Stimulated activated naive CD8-positive, alpha-beta T cell treated with anti-CD3 and anti-CD28 coated beads, Interleukin-15, amount 100 ng/mL, for 72 hours (primary cell): ENCODE results near the gene OXGR1.
"Not testable (repeated sequence)": the region's sequence is repeated elsewhere in the genome, so short reads cannot be mapped to it uniquely, and the experiment has no call there.

Source experiments
- ATAC-seq: fragments of 150-1000 bp; cut with Tn5 transposase; 2 replicates; pipeline ENCODE4 v1.10.0; 2021; ENCODE audit warnings: mild to moderate bottlenecking, moderate library complexity
- DNase-seq, 2 donors: peaks; one replicate each; pipeline ENCODE4 v3.0.0; 2021 to 2022
- H3K27ac Mint-ChIP-seq, 2 donors: one replicate each; pipeline ENCODE4 v1.8.0; 2022; ENCODE audit warnings: mild to moderate bottlenecking in 2 of 2, mixed read lengths in 2 of 2, moderate library complexity in 2 of 2
- H3K27me3 Mint-ChIP-seq: one replicate; pipeline ENCODE4 v1.8.0; 2022; ENCODE audit warnings: mixed read lengths
- H3K4me1 Mint-ChIP-seq: one replicate; pipeline ENCODE4 v1.8.0; 2022; ENCODE audit warnings: mild to moderate bottlenecking, mixed read lengths
- H3K4me3 Mint-ChIP-seq, 2 donors: one replicate each; pipeline ENCODE4 v1.8.0; 2022; ENCODE audit warnings: mild to moderate bottlenecking in 2 of 2, mixed read lengths in 2 of 2, moderate library complexity in 1 of 2
- H3K9me3 Mint-ChIP-seq, 2 donors: one replicate each; pipeline ENCODE4 v1.8.0; 2022; ENCODE audit warnings: mixed read lengths in 2 of 2

Gene OXGR1

GRCh38 chr13:96994858-96995243 is 575 bp upstream of the OXGR1 start:
- ATAC-seq (no peak), DNase-seq (no peak)
- H3K4me1 Mint-ChIP-seq = no peaks in the 10 kb centered on the region
- no peak overlapping the region for H3K27ac Mint-ChIP-seq
- no peak overlapping the region for H3K4me3 Mint-ChIP-seq
- peaks cover 3 to 6% of the 10 kb centered on the region in 2 donors for H3K9me3 Mint-ChIP-seq
- peaks cover 67% of the 10 kb centered on the region for H3K27me3 Mint-ChIP-seq

DNA sequence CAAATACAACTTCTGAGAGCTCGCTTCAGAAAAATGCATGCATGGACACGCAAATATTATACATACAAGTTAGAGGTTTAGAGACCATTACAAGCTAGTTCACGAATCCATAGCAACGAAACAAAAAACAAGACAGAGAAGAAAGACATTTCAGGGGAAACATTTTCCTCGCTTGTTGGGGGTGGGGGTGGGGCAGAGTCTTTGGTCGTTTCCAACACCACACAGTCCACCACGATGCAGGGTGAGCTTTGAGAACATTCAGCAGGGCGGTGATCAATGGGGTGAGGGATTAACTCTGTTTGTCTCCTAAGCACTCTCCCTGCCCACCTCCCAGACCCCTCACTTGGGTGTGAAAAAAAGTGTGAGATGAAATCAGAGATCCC is 651 bp downstream of the OXGR1 start:
- Mint-ChIP-seq H3K4me3 (peak overlapping the region in 1 of 2 donors; percentile 29), H3K27ac (no peak overlapping the region), H3K27me3 (peaks cover 57% of the 10 kb centered on the region), H3K9me3 (peaks cover 3 to 6% of the 10 kb centered on the region in 2 donors), H3K4me1 (no peaks in the 10 kb centered on the region)
- ATAC-seq = no peak
- no peak for DNase-seq

GRCh38 chr13:96992633-96993032 is 1.6 kb downstream of the OXGR1 start:
- no peak overlapping the region for H3K27ac Mint-ChIP-seq
- no peak for DNase-seq
- H3K9me3 Mint-ChIP-seq = peaks cover 3 to 6% of the 10 kb centered on the region in 2 donors
- H3K27me3 Mint-ChIP-seq = peaks cover 57% of the 10 kb centered on the region
- no peak for ATAC-seq
- H3K4me3 Mint-ChIP-seq = no peak overlapping the region
- H3K4me1 Mint-ChIP-seq = no peaks in the 10 kb centered on the region

GRCh38 chr13:96991072-96991471 is 3.2 kb downstream of the OXGR1 start:
- H3K9me3 Mint-ChIP-seq = peaks cover 3 to 6% of the 10 kb centered on the region in 2 donors
- ATAC-seq (no peak), DNase-seq (no peak)
- peaks cover 65% of the 10 kb centered on the region for H3K27me3 Mint-ChIP-seq
- H3K27ac Mint-ChIP-seq = no peak overlapping the region
- no peak overlapping the region for H3K4me3 Mint-ChIP-seq
- H3K4me1 Mint-ChIP-seq = no peaks in the 10 kb centered on the region

- Mint-ChIP-seq H3K9me3 (peaks cover 3 to 6% of the 10 kb centered on the region in 2 donors), H3K4me1 (peaks cover 12% of the 10 kb centered on the region), H3K27ac (peak overlapping the region in 1 of 2 donors; percentile 59), H3K27me3 (peaks cover 54% of the 10 kb centered on the region), H3K4me3 (no peak overlapping the region)
- ATAC-seq (no peak), DNase-seq (no peak)
Measured at GRCh38 chr13:96988441-96988840, 5.8 kb downstream of the OXGR1 start.

DNA sequence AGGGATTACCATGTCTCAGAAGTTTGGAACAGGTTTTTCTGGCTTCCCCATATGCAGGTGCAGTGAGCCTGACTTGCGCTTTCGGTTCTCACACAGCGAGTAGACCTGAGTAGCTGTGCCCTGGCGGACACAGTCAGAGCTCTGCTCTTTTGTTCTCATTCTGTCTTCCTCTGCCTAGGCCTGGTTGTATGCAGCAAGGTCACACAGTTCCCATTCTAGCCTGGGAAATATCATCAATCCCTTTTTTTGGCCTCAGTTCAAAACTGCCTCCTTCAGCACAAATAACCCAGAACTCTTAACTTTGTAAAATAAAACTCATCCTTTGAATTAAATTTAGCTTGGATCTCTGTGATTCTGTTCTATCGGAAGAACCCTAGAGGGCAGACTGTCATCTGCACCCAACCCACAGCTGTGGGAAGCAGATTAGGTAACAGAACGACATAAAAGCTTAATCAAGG is 10.2 kb downstream of the OXGR1 start:
- Mint-ChIP-seq H3K27me3 (peaks cover 28% of the 10 kb centered on the region), H3K4me3 (peak overlapping the region in 1 of 2 donors; percentile 24), H3K27ac (no peak overlapping the region), H3K9me3 (peaks cover 0 to under 1% of the 10 kb centered on the region in 2 donors), H3K4me1 (peaks cover 22% of the 10 kb centered on the region)
- DNase-seq (no peak), ATAC-seq (peak; percentile 82)

DNA sequence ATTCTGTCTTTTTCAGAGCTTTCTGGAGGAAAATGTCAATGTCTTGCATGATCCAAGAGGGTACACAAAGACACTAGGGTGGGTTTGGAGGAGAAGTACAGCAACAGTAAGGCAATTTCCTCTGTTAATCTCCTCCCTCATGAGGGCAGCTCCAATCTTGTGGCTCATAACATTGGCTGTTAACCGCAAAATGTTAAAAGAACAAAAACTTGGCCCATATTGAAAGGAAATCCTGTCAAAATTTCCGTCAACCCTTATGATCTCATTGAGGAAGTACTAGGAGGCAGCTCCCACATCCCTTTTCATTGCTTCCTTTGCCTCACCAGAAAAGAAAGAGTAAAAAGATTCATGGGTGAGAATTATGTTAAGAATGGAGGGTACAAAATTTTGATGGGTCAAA is 11.6 kb downstream of the OXGR1 start:
- Mint-ChIP-seq H3K27me3 (peaks cover 38% of the 10 kb centered on the region), H3K9me3 (peaks cover 4 to 13% of the 10 kb centered on the region in 2 donors), H3K4me1 (peaks cover 22% of the 10 kb centered on the region), H3K4me3 (no peak overlapping the region), H3K27ac (no peak overlapping the region)
- no peak for ATAC-seq
- DNase-seq = no peak

DNA sequence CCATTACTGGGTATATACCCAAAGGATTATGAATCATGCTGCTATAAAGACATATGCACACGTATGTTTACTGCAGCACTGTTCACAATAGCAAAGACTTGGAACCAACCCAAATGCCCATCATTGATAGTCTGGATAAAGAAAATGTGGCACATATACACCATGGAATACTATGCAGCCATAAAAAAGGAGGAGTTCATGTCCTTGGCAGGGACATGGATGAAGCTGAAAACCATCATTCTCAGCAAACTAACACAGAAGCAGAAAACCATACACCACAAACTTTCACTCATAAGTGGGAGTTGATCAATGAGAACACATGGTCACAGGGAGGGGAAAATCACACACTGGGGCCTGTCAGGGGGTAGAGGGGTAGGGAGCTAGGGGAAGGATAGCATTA is 14.4 kb downstream of the OXGR1 start:
- ATAC-seq, DNase-seq, H3K27ac Mint-ChIP-seq, H3K4me3 Mint-ChIP-seq: not testable (repeated sequence)
- H3K4me1 Mint-ChIP-seq = peaks cover 22% of the 10 kb centered on the region
- peaks cover 5 to 30% of the 10 kb centered on the region in 2 donors for H3K9me3 Mint-ChIP-seq
- peaks cover 41% of the 10 kb centered on the region for H3K27me3 Mint-ChIP-seq

- Mint-ChIP-seq H3K27me3 (no peaks in the 10 kb centered on the region), H3K9me3 (peaks cover 37 to 56% of the 10 kb centered on the region in 2 donors), H3K4me3 (no peak overlapping the region)
Measured at GRCh38 chr13:96968027-96968426, 26.2 kb downstream of the OXGR1 start.

DNA sequence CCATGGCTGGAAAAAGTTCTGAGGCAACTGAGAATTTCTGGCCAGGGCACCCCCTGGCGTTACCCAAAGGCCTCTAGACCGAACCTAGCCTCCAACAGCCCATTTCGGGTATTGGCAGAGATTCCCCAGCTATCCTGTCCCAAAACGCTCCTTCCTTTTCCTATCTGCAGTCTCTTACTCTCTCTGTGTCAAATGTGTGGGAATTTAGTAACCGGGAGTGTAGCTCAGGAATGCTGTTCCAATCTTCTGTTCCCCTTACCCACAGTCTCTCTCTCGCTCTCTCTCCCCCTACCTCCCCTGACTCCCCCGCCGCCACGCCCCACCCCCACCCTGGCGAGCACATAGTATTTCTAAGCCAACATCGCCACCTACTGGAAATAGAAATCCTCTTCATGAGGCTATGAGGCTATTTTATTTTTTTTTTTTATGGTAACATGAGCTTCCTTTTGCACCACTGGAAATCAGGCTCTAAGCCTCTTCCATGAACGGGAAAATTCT is 27.0 kb downstream of the OXGR1 start:
- Mint-ChIP-seq H3K27ac (no peak overlapping the region), H3K27me3 (no peaks in the 10 kb centered on the region), H3K4me3 (no peak overlapping the region), H3K9me3 (peaks cover 37 to 56% of the 10 kb centered on the region in 2 donors), H3K4me1 (no peaks in the 10 kb centered on the region)
- DNase-seq (no peak), ATAC-seq (no peak)

More at GRCh38 chr13:96968027-96968426, 26.2 kb downstream of the OXGR1 start:
- no peak overlapping the region for H3K27ac Mint-ChIP-seq
- ATAC-seq (no peak), DNase-seq (no peak)
- no peaks in the 10 kb centered on the region for H3K4me1 Mint-ChIP-seq

- Mint-ChIP-seq H3K27me3 (no peaks in the 10 kb centered on the region), H3K9me3 (peaks cover 37 to 50% of the 10 kb centered on the region in 2 donors), H3K4me1 (no peaks in the 10 kb centered on the region), H3K4me3 (no peak overlapping the region), H3K27ac (no peak overlapping the region)
- no peak for DNase-seq
- no peak for ATAC-seq
Measured at GRCh38 chr13:96966415-96967102, 27.7 kb downstream of the OXGR1 start.

DNA sequence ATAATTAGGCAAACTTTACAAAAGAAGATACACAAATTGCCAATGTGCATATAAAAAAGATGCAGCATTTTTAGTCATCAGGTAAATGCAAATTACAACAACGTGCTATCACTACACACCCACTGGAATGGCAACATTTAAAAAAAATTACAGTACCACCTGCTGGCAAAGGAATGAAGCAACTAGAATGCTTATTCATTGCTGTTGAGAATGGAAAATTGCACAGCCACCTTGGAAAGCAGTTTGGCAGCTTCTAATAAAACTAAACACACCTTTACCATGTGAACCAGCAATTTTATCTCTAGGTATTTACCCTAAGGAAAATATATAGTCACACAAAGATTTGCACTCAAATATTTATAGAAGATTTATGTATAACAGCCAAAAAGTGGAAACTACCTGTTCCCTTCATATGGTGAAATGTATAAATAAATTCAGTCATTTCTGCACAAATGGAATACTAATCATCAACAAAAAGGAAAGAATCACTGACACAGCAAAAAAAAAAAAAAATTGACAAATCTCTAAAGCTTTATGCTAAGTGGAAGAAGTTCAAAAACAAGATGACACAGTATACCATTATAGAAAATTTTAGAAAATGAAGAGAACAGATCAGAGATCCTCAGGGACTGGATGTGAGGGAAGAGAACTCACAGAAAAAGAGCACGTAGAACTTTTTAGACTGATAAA is 30.3 kb downstream of the OXGR1 start:
- Mint-ChIP-seq H3K4me3 (no peak overlapping the region), H3K27ac (no peak overlapping the region), H3K4me1 (no peaks in the 10 kb centered on the region), H3K27me3 (no peaks in the 10 kb centered on the region), H3K9me3 (peaks cover 23 to 24% of the 10 kb centered on the region in 2 donors)
- ATAC-seq = no peak
- DNase-seq = no peak

- no peak overlapping the region for H3K27ac Mint-ChIP-seq
- H3K9me3 Mint-ChIP-seq = peaks cover 0 to 3% of the 10 kb centered on the region in 2 donors
- ATAC-seq (no peak), DNase-seq (no peak)
- no peaks in the 10 kb centered on the region for H3K4me1 Mint-ChIP-seq
- H3K4me3 Mint-ChIP-seq = no peak overlapping the region
- H3K27me3 Mint-ChIP-seq = no peaks in the 10 kb centered on the region
Measured at GRCh38 chr13:96960379-96960778, 33.9 kb downstream of the OXGR1 start.

DNA sequence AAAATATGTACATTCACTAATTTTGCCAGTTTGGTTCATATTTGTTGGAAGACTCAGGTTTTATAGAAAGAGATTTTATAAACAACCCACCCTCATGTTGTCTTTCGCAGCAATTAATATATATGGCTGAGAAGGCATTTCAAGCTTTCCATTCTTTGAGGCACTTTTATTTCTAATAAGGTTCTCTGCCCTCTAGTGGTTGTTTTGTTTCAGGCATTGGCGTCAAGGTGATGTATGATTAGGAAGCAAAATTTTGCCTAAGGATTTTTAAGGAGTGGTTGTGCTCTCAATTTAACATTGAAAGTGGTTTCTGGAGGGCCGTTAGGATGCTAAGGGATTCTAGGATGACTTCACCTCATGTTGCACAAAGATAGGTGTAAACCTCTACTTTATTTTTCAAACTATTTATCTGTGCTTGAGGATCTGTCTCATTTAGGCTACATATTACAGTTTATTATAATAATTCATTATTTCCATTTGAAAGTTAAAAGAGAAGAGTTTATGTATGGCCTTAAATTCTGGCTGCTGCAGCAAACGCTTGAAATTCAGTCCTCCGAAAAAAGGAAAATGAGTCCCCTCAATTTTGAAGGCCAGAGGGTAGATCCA is 35.9 kb downstream of the OXGR1 start:
- Mint-ChIP-seq H3K4me1 (no peaks in the 10 kb centered on the region), H3K27ac (no peak overlapping the region), H3K9me3 (no peaks in the 10 kb centered on the region), H3K27me3 (no peaks in the 10 kb centered on the region), H3K4me3 (no peak overlapping the region)
- ATAC-seq = no peak
- no peak for DNase-seq

GRCh38 chr13:96952595-96952994 is 41.7 kb downstream of the OXGR1 start:
- Mint-ChIP-seq H3K4me1 (no peaks in the 10 kb centered on the region), H3K27ac (no peak overlapping the region), H3K4me3 (no peak overlapping the region), H3K27me3 (no peaks in the 10 kb centered on the region), H3K9me3 (no peaks in the 10 kb centered on the region)
- ATAC-seq = no peak
- DNase-seq = no peak

DNA sequence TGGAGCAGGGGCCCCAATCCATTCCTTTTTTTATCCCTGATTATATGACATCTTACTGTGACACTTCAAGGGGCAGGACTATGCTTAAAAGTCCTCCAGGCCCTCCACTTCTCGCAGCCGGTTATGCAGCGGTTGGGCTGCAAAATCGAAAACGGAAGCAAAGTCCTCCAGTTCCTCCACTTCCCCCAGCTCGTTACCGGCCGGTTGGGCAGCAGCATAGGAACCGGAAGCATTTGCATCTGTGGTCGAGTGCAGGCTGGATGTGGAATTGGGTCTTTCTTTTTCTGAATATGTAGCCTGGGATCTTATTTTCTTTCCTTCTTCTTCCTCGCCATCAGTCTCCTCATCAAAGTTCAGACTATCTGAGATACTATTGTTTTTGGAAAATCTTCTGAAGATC is 46.1 kb downstream of the OXGR1 start:
- Mint-ChIP-seq H3K9me3 (no peaks in the 10 kb centered on the region), H3K4me1 (no peaks in the 10 kb centered on the region), H3K4me3 (no peak overlapping the region), H3K27ac (no peak overlapping the region), H3K27me3 (no peaks in the 10 kb centered on the region)
- no peak for ATAC-seq
- DNase-seq = no peak
